H1 (cell line): ENCODE results near the gene KRTAP9-6. TPM values are rescaled to one million over a fixed set of nuclear protein-coding genes. Genes with fewer than 3 reads are reported as not detected.

Experiments
- CBX8 ChIP-seq: fragments of 300-800, 300-1000 bp; sonication (generic); IDR thresholded peaks from 2 replicates; pipeline ENCODE4 v1.7.1; 2016; ENCODE audit warnings: low read depth, low read length, borderline replicate concordance
- CHD7 ChIP-seq: fragments of 300-600 bp; sonication (generic); IDR thresholded peaks from 2 replicates; pipeline ENCODE4 v1.7.1; 2012; ENCODE audit warnings: low read length, moderate library complexity, mild to moderate bottlenecking, inconsistent platforms; ENCODE audit not compliant: insufficient replicate concordance
- E2F6 ChIP-seq: IDR thresholded peaks from 2 replicates; pipeline ENCODE4 v1.6.1; 2012; ENCODE audit warnings: inconsistent platforms
- JUND ChIP-seq: IDR thresholded peaks from 2 replicates; pipeline ENCODE4 v1.6.1; 2011; ENCODE audit warnings: mild to moderate bottlenecking, improper control_type of control experiment, low read length
- polyA plus RNA-seq, 7 experiments: library from polyadenylated mRNA; depleted of rRNA in 3 of 7; stranded (reverse) in 5 of 7; unstranded in 2 of 7; fragments of >200 nt in 5 of 7; fragments of 200-250 nt in 2 of 7; gene quantifications; 1 replicate in 5 of 7; 2 replicates in 1 of 7; 4 replicates in 1 of 7; pipeline versions ENCODE4 v1.2.1 to v1.2.3, GENCODE V29; 2011 to 2013; ENCODE audit warnings: missing spikeins in 2 of 7, mixed read lengths in 2 of 7
- total RNA-seq: library from RNA; stranded (reverse); fragmentation: NEBNext Ultra II Directional; extraction: Animal tissue kit (Norgen Biotek cat#: 25700); gene quantifications from 2 replicates; pipeline ENCODE4 v1.2.1, GENCODE V29; 2021

The KRTAP9-6 gene
- total and polyA plus RNA-seq, 2 of the 8 experiments (the other 6 are each of a cell fraction or from before 2014, with no cell fraction given), result not detected

GRCh38 chr17:41304091-41304490, 38.9 kb downstream of the KRTAP9-6 start (continued):
- TF ChIP-seq E2F6 (no peak), CHD7 (no peak), JUND (no peak), CBX8 (no peak)
